ENCODE results near the gene SEPTIN1.

The SEPTIN1 gene

GRCh38 chr16:30377050-30377811, 5.1 kb downstream of the SEPTIN1 start:
- Histone ChIP-seq H3K4me1 (ENCODE audit: control insufficient read depth, insufficient read depth, low read length) (no peaks in the 10 kb centered on the region), H3K27ac (ENCODE audit: extremely low read depth, low read depth, low read length) (peak overlapping the region; percentile 97), H3K9me3 (ENCODE audit: control insufficient read depth, insufficient read depth, low read depth, low read length) (no peaks in the 10 kb centered on the region), H3K36me3 (ENCODE audit: control insufficient read depth in 2 of 2, insufficient read depth in 1 of 2, low read length in 2 of 2) (peaks cover 0 to 8% of the 10 kb centered on the region in 2 experiments; a peak in 1 of 3 replicates), H3K4me3 (ENCODE audit: low read depth, low read length) (peak overlapping the region; percentile 68)
- ChIA-PET POLR2A (interaction anchor here (0.6 to 3.2 kb wide), 9 partner anchors 8 to 404 kb away, joined by 3 to 19 read pairs (median 3); partner anchors contain the start of genes DCTPP1, TAOK2, ZNF48 and ZNF689), CTCF (interaction anchor here (0.6 to 1.5 kb wide), 7 partner anchors 8 to 265 kb away, joined by 3 to 5 read pairs (median 3); partner anchors contain the start of gene ZNF48)
- TF ChIP-seq, protein P1, sequence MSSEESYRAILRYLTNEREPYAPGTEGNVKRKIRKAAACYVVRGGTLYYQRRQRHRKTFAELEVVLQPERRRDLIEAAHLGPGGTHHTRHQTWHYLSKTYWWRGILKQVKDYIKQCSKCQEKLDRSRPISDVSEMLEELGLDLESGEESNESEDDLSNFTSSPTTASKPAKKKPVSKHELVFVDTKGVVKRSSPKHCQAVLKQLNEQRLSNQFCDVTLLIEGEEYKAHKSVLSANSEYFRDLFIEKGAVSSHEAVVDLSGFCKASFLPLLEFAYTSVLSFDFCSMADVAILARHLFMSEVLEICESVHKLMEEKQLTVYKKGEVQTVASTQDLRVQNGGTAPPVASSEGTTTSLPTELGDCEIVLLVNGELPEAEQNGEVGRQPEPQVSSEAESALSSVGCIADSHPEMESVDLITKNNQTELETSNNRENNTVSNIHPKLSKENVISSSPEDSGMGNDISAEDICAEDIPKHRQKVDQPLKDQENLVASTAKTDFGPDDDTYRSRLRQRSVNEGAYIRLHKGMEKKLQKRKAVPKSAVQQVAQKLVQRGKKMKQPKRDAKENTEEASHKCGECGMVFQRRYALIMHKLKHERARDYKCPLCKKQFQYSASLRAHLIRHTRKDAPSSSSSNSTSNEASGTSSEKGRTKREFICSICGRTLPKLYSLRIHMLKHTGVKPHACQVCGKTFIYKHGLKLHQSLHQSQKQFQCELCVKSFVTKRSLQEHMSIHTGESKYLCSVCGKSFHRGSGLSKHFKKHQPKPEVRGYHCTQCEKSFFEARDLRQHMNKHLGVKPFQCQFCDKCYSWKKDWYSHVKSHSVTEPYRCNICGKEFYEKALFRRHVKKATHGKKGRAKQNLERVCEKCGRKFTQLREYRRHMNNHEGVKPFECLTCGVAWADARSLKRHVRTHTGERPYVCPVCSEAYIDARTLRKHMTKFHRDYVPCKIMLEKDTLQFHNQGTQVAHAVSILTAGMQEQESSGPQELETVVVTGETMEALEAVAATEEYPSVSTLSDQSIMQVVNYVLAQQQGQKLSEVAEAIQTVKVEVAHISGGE (tag by site-specific recombination; conservative IDR thresholded peaks at IDR 0.05; ENCODE audit: low read depth): no peak
- no peak for TF ChIP-seq GFI1B (tag by site-specific recombination; IDR thresholded peaks at IDR 0.05)
- TF ChIP-seq SP7 (tag by site-specific recombination; IDR thresholded peaks at IDR 0.05): 0 out of 2 replicates have a peak, but pooled peaks have one; percentile 44
- TF ChIP-seq ZNF394 (tag by site-specific recombination; IDR thresholded peaks at IDR 0.05; ENCODE audit: borderline replicate concordance): peak; percentile 58; the same call in 1 of the 2 replicates
- 0 out of 2 replicates have a peak, but pooled peaks have one; percentile 1 for TF ChIP-seq ZNF843 (tag by site-specific recombination; IDR thresholded peaks at IDR 0.05)
- TF ChIP-seq ZNF366 (tag by site-specific recombination; conservative IDR thresholded peaks at IDR 0.05): no peak
- TF ChIP-seq EGR2 (tag by site-specific recombination; IDR thresholded peaks at IDR 0.05; ENCODE audit: low read depth): peak; percentile 89
- peak; percentile 49 for TF ChIP-seq ZNF623 (tag by site-specific recombination; IDR thresholded peaks at IDR 0.05)
- TF ChIP-seq ZNF548 (tag by site-specific recombination; IDR thresholded peaks at IDR 0.05): no peak
- peak; percentile 92 for TF ChIP-seq ZFHX2 (tag by site-specific recombination; conservative IDR thresholded peaks at IDR 0.05)
- no peak for TF ChIP-seq OSR2 (tag by site-specific recombination; IDR thresholded peaks at IDR 0.05)
- TF ChIP-seq KLF16 (tag by site-specific recombination; IDR thresholded peaks at IDR 0.05): peak; percentile 12; the same call in 1 of the 2 replicates
- 0 out of 2 replicates have a peak, but pooled peaks have one; percentile 31 for TF ChIP-seq ZNF600 (tag by site-specific recombination; IDR thresholded peaks at IDR 0.05)
- no peak for TF ChIP-seq ATF2 (tag by site-specific recombination; IDR thresholded peaks at IDR 0.05; ENCODE audit: low read depth)
- TF ChIP-seq ZNF398 (tag by site-specific recombination; IDR thresholded peaks at IDR 0.05): peak; percentile 81
- TF ChIP-seq, protein P2, sequence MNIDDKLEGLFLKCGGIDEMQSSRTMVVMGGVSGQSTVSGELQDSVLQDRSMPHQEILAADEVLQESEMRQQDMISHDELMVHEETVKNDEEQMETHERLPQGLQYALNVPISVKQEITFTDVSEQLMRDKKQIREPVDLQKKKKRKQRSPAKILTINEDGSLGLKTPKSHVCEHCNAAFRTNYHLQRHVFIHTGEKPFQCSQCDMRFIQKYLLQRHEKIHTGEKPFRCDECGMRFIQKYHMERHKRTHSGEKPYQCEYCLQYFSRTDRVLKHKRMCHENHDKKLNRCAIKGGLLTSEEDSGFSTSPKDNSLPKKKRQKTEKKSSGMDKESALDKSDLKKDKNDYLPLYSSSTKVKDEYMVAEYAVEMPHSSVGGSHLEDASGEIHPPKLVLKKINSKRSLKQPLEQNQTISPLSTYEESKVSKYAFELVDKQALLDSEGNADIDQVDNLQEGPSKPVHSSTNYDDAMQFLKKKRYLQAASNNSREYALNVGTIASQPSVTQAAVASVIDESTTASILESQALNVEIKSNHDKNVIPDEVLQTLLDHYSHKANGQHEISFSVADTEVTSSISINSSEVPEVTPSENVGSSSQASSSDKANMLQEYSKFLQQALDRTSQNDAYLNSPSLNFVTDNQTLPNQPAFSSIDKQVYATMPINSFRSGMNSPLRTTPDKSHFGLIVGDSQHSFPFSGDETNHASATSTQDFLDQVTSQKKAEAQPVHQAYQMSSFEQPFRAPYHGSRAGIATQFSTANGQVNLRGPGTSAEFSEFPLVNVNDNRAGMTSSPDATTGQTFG (tag by site-specific recombination; IDR thresholded peaks at IDR 0.05; ENCODE audit: borderline replicate concordance): peak; percentile 55; the same call in 1 of the 2 replicates
- TF ChIP-seq, protein P3, sequence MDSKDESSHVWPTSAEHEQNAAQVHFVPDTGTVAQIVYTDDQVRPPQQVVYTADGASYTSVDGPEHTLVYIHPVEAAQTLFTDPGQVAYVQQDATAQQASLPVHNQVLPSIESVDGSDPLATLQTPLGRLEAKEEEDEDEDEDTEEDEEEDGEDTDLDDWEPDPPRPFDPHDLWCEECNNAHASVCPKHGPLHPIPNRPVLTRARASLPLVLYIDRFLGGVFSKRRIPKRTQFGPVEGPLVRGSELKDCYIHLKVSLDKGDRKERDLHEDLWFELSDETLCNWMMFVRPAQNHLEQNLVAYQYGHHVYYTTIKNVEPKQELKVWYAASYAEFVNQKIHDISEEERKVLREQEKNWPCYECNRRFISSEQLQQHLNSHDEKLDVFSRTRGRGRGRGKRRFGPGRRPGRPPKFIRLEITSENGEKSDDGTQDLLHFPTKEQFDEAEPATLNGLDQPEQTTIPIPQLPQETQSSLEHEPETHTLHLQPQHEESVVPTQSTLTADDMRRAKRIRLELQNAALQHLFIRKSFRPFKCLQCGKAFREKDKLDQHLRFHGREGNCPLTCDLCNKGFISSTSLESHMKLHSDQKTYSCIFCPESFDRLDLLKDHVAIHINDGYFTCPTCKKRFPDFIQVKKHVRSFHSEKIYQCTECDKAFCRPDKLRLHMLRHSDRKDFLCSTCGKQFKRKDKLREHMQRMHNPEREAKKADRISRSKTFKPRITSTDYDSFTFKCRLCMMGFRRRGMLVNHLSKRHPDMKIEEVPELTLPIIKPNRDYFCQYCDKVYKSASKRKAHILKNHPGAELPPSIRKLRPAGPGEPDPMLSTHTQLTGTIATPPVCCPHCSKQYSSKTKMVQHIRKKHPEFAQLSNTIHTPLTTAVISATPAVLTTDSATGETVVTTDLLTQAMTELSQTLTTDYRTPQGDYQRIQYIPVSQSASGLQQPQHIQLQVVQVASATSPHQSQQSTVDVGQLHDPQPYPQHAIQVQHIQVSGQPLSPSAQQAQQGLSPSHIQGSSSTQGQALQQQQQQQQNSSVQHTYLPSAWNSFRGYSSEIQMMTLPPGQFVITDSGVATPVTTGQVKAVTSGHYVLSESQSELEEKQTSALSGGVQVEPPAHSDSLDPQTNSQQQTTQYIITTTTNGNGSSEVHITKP (tag by site-specific recombination; IDR thresholded peaks at IDR 0.05): no peak
- TF ChIP-seq ZNF174 (tag by site-specific recombination; IDR thresholded peaks at IDR 0.05): no peak
- peak; percentile 81 for TF ChIP-seq ZBTB48 (tag by site-specific recombination; IDR thresholded peaks at IDR 0.05)
- no peak for TF ChIP-seq MEIS1 (CRISPR knock-in tag; IDR thresholded peaks at IDR 0.05; ENCODE audit: borderline replicate concordance)
- no peak for TF ChIP-seq ZFP37 (tag by site-specific recombination; IDR thresholded peaks at IDR 0.05)
- TF ChIP-seq YY1 (tag by site-specific recombination; IDR thresholded peaks at IDR 0.05): no peak
- TF ChIP-seq ZNF184 (tag by site-specific recombination; IDR thresholded peaks at IDR 0.05): no peak
- peak; percentile 16; the same call in 1 of the 2 replicates for TF ChIP-seq ZNF335 (tag by site-specific recombination; conservative IDR thresholded peaks at IDR 0.05)

Measured in HEK293 (cell line).